Cardiac fibroblast (primary cell): ENCODE data around the gene LARP4.
"Not testable (repeated sequence)": the region's sequence is repeated elsewhere in the genome, so short reads cannot be mapped to it uniquely, and the experiment has no call there.

Experiments used
- DNase-seq, 2 donors: peaks; one replicate each; pipeline versions ENCODE4 v3.0.0 to v3.0.0-alpha.2; 2010; ENCODE audit warnings: low read depth in 2 of 2
- H3K4me3 ChIP-seq, 2 donors: replicated peaks in 1 of 2; 1 replicate in 1 of 2; 2 replicates in 1 of 2; pipeline ENCODE4 v1.5.1; 2011; ENCODE audit warnings: low read depth in 2 of 2, low read length in 2 of 2, mild to moderate bottlenecking in 2 of 2, moderate library complexity in 1 of 2
- CTCF ChIP-seq: IDR thresholded peaks from one replicate; pipeline ENCODE4 v1.5.1; 2011; ENCODE audit warnings: low read depth, mild to moderate bottlenecking, low read length, inconsistent platforms

The LARP4 gene

GRCh38 chr12:50488801-50489200, 88.1 kb downstream of the LARP4 start:
- no peak for DNase-seq
- no peak overlapping the region for H3K4me3 ChIP-seq
- TF ChIP-seq CTCF, result no peak

- H3K4me3 ChIP-seq, DNase-seq: not testable (repeated sequence)
These were observed 97.4 kb downstream of the LARP4 start for GRCh38 chr12:50498119-50498518.

- H3K4me3 ChIP-seq, result peak within 1 kb of the TSS; percentile 84 to 86
- TF ChIP-seq CTCF, result peak; percentile 90
- peak; percentile 93 to 95 for DNase-seq
These were observed 104.4 kb downstream of the LARP4 start, which contains the start of gene DIP2B for GRCh38 chr12:50504798-50505674. Gene DIP2B (plus strand): TSS chr12:50504985. CDS start chr12:50505141, 156 bp downstream.

- peak; percentile 27 to 38 for DNase-seq
- H3K4me3 ChIP-seq, result peak overlapping the region; percentile 84 to 86
- no peak for TF ChIP-seq CTCF
These were observed 105.2 kb downstream of the LARP4 start for GRCh38 chr12:50505675-50506530.

GRCh38 chr12:50506753-50507473, 106.2 kb downstream of the LARP4 start:
- H3K4me3 ChIP-seq, result peak overlapping the region in 1 of 2 donors; percentile 84
- TF ChIP-seq CTCF, result no peak
- DNase-seq, result peak in 1 of 2 donors; percentile 43

GRCh38 chr12:50507474-50507838, 106.8 kb downstream of the LARP4 start:
- no peak for DNase-seq
- TF ChIP-seq CTCF, result no peak
- no peak overlapping the region for H3K4me3 ChIP-seq
